Nephron progenitor cell (in vitro differentiated cells): ENCODE results near the gene MCM5.
A peak's percentile ranks its signal among the peaks of the same experiment; 100 is the strongest.

ENCODE experiments used
- DNase-seq: peaks from one replicate; pipeline ENCODE4 v3.0.0; 2021
- H3K27ac Mint-ChIP-seq: 2 replicates; pipeline ENCODE4 v1.8.0; 2021; ENCODE audit warnings: mild to moderate bottlenecking, moderate library complexity, mixed read lengths
- H3K27me3 Mint-ChIP-seq: 2 replicates; pipeline ENCODE4 v1.8.0; 2021; ENCODE audit warnings: mild to moderate bottlenecking, low read depth, mixed read lengths; ENCODE audit not compliant: poor library complexity
- H3K36me3 Mint-ChIP-seq: 2 replicates; pipeline ENCODE4 v1.8.0; 2021; ENCODE audit warnings: low read depth, mixed read lengths
- H3K4me1 Mint-ChIP-seq: 2 replicates; pipeline ENCODE4 v1.8.0; 2021; ENCODE audit warnings: mixed read lengths
- H3K4me3 Mint-ChIP-seq: 2 replicates; pipeline ENCODE4 v1.8.0; 2021; ENCODE audit warnings: mild to moderate bottlenecking, moderate library complexity, mixed read lengths
- H3K9me3 Mint-ChIP-seq: 2 replicates; pipeline ENCODE4 v1.8.0; 2021; ENCODE audit warnings: mild to moderate bottlenecking, moderate library complexity, mixed read lengths
- CTCF ChIP-seq: fragments of 200-600 bp; sonication (generic); IDR thresholded peaks from 2 replicates; pipeline ENCODE4 v1.5.0; 2021; ENCODE audit warnings: antibody characterized with exemption

MCM5 gene

GRCh38 chr22:35422145-35422544 is 22.2 kb downstream of the MCM5 start:
- H3K36me3 Mint-ChIP-seq: peaks cover 44% of the 10 kb centered on the region
- H3K4me1 Mint-ChIP-seq: peaks cover 35% of the 10 kb centered on the region
- no peaks in the 10 kb centered on the region for H3K27me3 Mint-ChIP-seq
- H3K9me3 Mint-ChIP-seq: no peaks in the 10 kb centered on the region
- no peak overlapping the region for H3K4me3 Mint-ChIP-seq
- no peak for DNase-seq
- TF ChIP-seq CTCF: no peak
- H3K27ac Mint-ChIP-seq: no peak overlapping the region

GRCh38 chr22:35422936-35423335 is 23.0 kb downstream of the MCM5 start:
- no peak for DNase-seq
- peak overlapping the region; percentile 83 for H3K27ac Mint-ChIP-seq
- no peak overlapping the region for H3K4me3 Mint-ChIP-seq
- TF ChIP-seq CTCF: no peak
- no peaks in the 10 kb centered on the region for H3K9me3 Mint-ChIP-seq
- no peaks in the 10 kb centered on the region for H3K27me3 Mint-ChIP-seq
- H3K4me1 Mint-ChIP-seq: peaks cover 36% of the 10 kb centered on the region
- peaks cover 41% of the 10 kb centered on the region for H3K36me3 Mint-ChIP-seq

GRCh38 chr22:35424081-35424480 is 24.1 kb downstream of the MCM5 start:
- H3K27ac Mint-ChIP-seq: peak overlapping the region; percentile 94
- no peak for DNase-seq
- H3K4me3 Mint-ChIP-seq: no peak overlapping the region
- no peaks in the 10 kb centered on the region for H3K9me3 Mint-ChIP-seq
- no peaks in the 10 kb centered on the region for H3K27me3 Mint-ChIP-seq
- peaks cover 36% of the 10 kb centered on the region for H3K4me1 Mint-ChIP-seq
- TF ChIP-seq CTCF: no peak
- peaks cover 39% of the 10 kb centered on the region for H3K36me3 Mint-ChIP-seq

- H3K27ac Mint-ChIP-seq: peak overlapping the region; percentile 94
- no peaks in the 10 kb centered on the region for H3K9me3 Mint-ChIP-seq
- H3K4me1 Mint-ChIP-seq: peaks cover 36% of the 10 kb centered on the region
- TF ChIP-seq CTCF: no peak
- H3K4me3 Mint-ChIP-seq: peak overlapping the region; percentile 29
- DNase-seq: no peak
- peaks cover 32% of the 10 kb centered on the region for H3K36me3 Mint-ChIP-seq
- no peaks in the 10 kb centered on the region for H3K27me3 Mint-ChIP-seq
Observed at GRCh38 chr22:35424761-35425160, 24.8 kb downstream of the MCM5 start.

GRCh38 chr22:35425546-35425945 is 25.6 kb downstream of the MCM5 start:
- H3K36me3 Mint-ChIP-seq: peaks cover 31% of the 10 kb centered on the region
- no peak for TF ChIP-seq CTCF
- no peak overlapping the region for H3K4me3 Mint-ChIP-seq
- no peaks in the 10 kb centered on the region for H3K9me3 Mint-ChIP-seq
- DNase-seq: no peak
- peak overlapping the region; percentile 99 for H3K27ac Mint-ChIP-seq
- H3K4me1 Mint-ChIP-seq: peaks cover 36% of the 10 kb centered on the region
- H3K27me3 Mint-ChIP-seq: no peaks in the 10 kb centered on the region

GRCh38 chr22:35425971-35426800 is 26.2 kb downstream of the MCM5 start:
- Mint-ChIP-seq H3K27ac (peak overlapping the region; percentile 99), H3K4me1 (peaks cover 36% of the 10 kb centered on the region), H3K27me3 (no peaks in the 10 kb centered on the region)

More at GRCh38 chr22:35425971-35426800, 26.2 kb downstream of the MCM5 start:
- no peak for TF ChIP-seq CTCF
- H3K9me3 Mint-ChIP-seq: no peaks in the 10 kb centered on the region
- peak overlapping the region; percentile 58 for H3K4me3 Mint-ChIP-seq
- H3K36me3 Mint-ChIP-seq: peaks cover 34% of the 10 kb centered on the region
- peak; percentile 50 for DNase-seq
